ENCODE data around the gene CSTB.

Gene CSTB

DNA sequence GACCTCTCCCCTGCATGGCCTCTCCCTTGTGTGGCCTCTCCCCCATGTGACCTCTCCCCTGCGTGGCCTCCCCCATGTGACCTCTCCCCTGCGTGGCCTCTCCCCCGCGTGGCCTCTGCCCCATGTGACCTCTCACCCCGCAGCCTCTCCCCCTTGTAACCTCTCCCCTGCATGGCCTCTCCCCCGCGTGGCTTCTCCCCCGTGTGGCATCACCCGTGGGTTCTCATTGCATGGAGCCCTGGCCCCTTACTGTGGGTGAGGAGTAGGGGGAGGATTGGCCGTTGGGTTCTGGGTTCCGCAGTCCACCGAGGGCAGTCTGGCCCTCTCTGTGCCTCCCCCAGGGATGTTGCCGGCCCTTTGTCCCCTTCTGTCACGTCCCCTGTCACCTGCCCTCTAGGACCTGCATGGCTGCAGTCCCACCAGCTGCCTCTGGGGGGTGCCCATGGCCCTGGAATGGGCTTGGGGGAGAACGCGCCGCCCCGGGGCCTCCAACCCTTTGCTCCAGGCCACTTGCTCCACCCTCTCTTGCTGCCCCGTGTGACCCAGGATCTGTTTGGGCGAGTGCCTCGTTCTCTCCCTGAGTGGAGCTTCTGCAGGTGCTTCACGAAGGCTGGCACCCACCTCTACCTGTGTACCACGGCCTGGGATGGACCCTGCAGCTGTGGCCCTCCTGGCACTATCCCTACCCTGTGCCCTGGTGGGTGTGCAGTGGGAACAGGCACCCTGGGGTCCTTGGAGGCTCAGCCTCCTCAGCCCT is 34.6 kb upstream of the CSTB start:
- DNase-seq, result peak; percentile 97 to 98

DNA sequence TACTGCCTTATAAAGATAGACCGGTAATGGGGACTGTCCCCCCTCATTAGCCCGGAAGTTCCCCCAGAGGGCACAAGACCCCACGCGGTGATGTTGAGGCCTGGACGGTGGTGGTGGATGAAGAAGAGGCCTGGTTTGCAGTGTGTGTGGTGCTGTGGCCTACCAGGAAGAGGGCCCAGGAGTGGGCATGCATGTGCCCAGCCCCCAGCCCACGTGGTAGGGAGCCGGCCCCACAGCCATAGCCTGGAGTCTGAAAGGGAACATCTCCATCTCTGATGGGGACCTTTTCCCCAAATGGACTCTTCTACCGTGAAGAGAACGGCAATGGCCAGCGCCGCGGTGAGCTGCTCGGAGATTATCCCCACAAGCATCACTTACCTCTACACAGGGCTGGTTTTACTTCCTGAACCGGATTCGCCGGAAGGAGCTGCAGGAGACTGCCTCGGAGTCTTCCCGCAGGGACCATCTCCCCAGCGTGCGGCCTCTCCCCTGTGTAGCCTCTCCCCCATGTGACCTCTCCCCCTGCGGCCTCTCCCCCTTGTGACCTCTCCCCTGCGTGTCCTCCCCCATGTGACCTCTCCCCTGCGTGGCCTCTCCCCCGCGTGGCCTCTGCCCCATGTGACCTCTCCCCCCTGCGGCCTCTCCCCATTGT is 33.9 kb upstream of the CSTB start:
- DNase-seq, result no peak

DNA sequence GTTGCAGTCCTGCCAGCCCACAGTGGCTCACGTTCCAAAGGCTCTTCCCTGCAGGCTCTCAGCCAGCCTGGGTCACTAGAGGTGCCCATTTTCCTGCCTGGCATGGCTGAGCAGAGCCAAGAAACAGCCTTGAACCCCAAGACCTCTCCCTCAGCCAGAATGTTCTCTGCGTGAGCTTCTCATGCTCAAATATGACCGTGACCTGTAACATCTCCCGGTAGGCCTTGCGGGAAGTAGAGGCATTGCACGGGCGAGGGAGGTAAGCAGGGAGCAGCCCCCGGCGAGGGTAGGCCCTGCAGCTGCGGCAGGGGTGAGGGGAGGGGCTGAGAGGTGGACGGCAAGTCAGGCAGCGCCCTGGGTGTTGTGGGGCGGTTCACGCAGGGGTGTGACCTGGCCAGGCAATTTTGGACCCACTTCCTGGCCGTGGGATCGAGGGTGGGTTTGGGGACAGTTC is 33.3 kb upstream of the CSTB start:
- DNase-seq, result no peak

DNA sequence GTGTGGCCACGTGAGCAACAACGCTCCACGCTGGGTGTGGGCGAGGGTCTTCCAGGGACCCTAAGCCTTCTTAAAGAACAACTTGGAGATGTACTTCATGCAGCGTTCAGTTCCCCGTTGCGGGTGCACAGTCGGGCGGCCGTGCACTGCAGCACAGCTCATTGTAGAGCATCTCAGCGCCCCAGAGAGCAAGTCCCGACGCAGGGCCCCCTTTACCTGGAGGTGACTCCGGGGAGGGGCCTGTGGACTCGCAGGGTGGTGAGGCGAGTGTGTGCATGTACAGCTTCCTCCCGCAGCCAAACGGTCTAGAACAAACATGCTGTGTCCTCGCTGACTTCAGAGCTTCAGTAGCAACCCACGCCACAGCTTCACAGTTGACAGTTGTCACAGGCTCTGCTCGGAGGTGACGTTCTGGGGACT is 32.7 kb upstream of the CSTB start:
- no peak for DNase-seq

DNA sequence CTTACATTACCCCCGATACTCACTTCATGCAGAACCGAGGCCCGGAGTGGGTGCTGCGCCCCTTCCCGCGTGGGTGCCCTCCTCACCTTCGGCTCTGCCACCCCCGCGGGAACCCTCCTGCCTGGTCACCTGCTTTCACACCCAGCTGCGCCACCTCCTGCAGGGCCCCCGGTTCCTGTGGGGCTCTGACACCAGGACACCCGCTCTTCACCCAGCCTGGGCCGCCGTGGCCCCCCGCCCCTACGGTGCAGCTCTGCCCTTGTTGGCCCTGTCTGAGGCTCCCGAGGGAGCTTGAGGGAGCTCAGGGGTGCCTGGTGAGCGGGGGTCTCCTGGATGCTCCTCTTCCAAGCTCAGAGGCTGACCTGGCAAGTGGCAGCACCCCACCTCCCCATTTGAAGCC is 32.3 kb upstream of the CSTB start:
- DNase-seq, result no peak

DNA sequence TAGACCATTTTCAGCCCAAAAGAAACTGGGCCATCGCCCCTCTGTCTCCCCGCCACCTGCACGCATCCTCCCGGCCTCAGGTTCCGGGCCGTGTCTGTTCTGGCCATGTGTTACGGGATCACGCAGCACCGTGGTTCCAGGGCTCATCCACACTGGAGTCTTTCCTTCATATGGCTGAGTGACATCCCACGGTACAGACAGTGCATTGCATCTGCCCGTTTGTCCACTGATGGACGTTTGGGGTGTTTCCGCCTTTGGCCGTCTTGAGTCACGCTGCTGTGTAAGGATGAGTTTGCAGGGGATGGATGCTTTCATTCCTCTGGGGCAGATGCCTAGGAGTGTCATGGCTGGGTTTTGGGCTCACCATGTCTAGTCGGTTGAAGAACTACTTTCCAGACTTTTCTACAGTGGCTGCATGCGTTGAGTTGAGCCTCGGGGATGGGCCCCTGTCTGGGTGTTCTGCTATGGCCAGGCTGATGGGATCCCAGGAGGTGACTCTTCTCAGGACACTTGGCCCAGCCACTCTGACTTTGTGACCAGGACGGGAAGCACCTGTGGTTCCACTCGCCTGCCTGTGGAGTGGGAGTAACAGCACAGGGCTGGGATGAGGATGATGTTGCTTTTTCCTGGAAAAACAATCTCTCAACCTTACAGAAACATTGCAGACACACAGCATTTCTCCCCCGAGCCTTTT is 30.1 kb upstream of the CSTB start:
- DNase-seq, result no peak

DNA sequence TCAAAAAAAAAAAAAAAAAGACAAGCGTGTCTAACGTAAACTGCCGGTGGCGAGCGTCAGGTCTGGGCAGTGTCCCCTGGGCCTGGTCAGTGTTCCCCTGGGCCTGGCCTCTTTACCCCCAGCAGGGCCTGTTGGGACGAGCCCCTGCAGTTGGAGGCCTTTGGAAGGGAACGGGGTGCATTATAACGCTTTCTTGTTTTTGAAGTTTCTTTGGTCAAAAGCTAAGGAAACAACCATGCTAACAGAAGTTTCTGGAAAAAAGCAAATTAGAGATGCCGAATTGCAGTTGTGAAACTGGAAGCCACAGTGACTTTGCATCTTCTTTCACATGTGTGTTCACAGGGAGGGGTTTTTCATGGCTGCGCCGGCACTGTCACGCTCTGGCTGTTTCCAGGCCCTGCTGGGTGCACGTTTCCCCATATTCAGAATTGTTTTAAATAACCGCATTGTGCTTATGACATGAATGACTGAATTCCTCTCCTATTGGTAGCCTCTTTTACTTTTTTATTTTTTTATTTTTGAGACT is 29.2 kb upstream of the CSTB start:
- DNase-seq, result no peak

DNA sequence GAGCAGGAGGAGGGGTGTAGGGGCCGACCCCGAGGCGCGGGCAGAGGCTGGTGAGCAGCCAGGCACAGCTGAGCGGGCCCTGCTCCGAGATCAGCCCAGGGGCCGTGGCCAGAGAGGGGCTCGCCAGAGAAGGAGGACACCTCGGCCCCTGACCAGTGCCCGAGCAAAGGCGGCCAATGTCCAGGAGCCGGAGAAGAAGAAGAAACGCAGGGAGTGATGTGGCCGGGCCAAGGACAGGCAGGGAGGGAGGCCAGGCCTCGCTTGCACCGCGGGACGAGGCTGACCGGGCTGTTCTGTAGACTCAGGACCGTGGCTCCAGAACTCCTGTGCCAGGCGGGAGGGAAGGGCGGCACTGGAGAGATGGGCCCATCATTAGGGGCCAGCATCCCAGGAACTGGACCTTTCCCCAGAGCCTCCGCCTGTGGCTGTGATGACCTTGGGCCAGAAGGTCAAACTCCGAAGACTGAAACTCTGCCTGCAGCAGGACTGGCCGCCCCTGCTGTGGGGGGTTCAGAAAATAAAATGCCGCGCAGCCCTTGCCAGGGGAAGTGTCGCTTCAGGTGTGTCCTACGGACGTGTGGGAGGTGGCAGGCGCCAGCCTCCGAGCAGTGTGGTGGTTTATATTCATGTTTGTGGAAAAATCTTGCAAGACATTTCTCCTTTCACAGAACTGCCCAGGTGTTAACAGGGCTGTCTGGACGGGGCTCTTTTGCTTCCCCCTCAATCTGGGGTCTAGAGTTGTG is 27.6 kb upstream of the CSTB start:
- no peak for DNase-seq

DNA sequence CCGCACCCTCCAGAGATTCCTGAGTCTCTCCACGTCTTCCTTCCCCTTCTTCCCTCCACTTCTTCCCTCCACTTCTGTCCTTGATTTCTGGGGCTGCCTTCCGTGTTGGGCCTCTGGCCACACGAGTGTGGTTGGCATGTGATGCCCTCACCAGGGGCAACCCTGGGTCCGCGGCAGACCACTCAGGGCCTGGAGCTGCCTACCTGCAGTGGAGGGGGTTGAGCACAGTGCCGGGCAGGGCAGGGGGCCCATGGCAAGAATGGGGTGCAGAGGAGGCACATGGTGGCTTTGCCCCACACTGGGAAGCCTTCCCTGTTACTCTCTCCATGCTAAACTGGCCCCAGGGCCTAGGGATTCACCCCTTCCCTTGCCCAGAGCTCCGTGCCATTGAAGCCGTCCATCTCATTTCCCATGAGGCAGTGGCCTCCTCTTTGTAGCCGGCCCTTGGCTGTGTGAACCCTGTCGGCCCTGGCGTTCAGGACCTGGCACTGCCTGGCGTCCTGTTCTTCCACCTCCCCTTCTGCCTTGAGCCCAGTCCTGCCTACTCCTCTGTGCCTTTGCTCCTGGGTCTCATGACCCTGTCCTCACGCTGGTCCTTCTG is 26.7 kb upstream of the CSTB start:
- no peak for DNase-seq

DNA sequence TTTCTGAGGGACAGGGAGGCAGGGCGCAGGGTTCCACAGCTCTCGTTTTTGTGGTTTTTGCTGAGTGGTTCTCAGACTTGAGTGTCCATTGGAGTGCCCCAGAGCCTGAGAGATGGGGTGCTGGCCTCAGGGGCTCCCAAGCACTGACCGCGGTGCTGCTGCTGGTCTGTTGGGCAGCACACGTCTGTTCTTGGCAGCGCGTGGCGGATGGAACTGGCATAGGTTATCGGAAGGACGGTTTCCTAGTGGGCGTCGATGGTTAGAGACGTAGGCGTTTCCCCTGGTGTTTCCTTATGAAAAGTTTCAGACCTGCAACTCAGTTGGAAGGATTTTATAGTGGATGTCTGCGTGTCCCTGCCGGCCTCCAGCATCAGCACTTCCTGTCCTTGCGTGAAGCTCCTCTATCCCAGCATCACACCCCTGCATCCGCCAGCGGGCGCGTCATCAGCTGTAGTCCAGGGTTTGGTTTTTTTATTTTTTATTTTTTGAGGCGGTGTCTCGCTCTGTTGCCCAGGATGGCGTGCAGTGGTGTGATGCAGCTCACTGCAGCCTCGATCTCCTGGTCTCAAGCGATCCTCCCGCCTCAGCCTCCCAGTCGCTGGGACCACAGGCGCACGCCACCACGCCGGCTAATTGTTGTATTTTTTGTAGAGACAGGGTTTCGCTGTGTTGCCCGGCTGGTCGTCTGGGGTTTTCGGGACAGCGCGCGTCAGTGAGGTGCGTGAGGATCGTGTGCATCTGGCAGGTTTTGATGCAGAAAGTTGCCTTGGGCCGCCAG is 25.1 kb upstream of the CSTB start:
- no peak for DNase-seq

DNA sequence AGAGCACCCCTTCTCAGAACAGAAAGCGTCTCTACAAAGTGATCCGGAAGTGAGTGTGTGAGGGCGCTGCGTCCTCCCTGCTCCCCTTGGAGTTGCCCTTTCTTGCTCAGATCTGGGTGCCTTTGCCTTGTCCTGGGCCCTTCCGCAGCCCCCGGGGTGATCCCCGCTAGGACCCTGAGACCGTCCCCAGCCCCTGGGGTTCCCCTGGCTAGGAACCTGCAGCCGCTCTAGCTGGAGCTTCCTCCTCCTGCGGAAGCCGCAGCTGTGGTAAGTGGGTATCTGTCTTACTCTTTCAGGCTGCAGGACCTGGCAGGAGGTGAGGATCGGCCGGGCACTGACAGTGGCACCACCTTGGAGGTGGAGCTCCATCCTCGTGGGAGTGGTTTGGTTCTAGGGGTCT is 24.5 kb upstream of the CSTB start:
- no peak for DNase-seq

DNA sequence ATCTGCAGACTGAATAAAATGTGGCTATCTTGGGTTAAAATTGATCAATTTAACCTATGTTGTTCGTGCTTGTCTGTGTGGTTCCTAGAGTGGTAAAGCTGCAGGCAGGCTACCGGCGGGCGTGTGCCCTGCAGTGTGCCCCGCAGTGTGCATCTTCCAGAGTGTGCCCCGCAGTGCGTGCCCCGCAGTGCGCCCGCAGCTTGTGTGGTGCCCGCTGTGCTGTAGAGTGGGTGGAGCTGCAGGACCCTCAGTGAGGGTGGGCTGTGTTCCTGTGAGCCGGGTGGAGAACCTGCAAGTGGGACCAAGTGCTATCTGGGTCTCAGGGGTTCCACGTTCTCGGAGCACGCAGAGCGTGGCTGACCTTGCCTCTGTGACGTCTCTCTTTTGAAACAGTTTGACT is 24.0 kb upstream of the CSTB start:
- DNase-seq, result no peak

DNA sequence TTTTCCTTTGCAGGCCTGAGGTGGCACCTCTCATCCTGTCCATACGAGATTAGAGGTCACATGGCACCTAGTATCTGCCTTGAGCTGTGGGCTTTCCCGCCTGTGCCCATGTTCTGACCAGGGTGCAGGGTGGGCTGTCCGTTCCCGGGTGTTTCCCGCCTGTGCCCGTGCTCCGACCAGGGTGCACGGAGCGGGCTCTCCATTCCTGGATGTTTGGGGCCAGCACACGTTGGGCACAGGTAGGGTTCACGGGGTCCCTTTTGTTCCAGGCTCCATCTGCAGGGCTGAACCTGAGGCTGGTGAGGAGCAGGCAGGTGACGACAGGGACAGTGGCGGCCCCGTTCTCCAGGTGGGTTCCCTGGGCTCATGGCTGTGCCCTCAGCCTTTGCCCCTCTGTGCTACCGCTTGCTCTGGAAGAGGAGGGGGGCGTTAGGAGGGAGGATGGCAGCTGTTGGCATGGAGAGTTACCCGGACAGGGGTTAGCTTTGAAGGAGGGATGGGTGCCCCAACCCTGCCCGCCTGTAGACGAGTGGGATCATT is 23.3 kb upstream of the CSTB start:
- DNase-seq, result no peak

DNA sequence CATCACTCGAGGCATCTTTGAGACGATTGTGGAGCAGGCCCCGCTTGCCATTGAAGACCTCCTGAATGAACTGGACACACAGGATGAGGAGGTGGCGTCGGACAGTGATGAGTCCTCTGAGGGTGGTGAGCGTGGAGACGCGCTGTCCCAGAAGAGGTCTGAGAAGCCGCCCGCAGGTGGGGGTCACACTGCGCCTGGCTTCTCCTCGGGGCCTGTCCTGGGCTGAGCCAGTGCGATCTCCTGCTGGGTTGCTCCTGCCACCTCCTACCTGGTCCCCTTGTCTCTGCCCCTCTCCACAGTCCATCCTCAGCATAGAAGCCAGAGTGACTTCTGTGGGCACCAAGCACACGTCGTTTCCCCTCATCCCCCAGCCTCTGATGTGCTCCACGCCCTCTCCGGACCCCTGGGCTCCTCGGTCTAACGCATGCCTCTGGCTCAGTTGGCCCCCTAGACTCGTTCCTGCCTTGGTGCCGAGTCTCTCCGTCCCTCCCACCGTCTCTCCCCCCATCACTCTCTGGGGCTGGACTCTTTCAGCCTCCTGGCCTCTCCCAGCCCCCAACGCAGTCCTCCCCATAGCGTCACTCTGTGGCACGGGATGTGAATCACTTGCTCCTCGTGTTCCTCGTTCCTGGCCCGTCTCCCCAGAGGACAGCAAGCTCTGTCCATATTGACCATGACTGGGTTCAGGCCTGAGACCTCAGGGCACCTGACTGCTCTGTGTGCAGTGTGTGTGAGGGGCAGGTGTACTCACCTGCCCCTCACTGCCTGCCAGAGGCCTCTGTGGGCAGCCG is 22.0 kb upstream of the CSTB start:
- DNase-seq, result no peak

DNA sequence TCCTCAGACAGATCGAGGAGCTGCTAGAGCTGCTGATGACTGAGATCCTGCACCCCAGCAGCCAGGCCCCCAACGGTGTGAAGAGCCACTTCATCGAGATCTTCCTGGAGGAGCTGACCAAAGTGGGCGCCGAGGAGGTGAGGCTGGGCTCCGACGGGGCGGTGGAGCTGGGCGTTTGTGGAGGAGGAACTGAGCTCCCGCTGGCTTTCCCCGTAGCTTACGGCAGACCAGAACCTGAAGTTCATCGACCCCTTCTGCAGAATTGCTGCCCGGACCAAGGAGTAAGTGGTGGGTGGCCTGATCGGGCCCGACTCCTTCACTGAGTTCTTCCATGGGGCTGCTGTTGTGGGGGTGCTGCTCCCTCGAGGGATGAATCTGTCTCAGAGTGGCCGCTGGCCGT is 21.3 kb upstream of the CSTB start:
- DNase-seq, result no peak

DNA sequence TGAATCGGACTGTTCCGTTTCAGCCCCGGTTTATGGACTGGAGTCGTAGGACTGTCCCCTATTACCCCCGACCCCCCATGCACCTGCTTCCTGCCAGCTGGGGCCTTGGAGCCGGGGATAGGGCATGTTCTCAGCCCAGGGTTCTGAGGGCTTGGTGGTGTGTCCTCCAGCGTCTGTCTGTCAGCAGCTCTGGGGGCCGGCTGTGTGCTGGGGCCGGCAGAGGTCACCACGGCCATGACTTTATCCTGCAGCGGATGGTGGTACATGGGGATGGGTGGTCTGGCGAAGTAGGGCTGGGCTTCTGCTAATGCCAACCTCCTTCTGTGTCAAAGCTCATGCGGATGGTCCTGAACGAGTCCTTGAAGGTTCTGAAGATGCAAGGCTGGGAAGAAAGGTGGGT is 18.7 kb upstream of the CSTB start:
- DNase-seq, result no peak

DNA sequence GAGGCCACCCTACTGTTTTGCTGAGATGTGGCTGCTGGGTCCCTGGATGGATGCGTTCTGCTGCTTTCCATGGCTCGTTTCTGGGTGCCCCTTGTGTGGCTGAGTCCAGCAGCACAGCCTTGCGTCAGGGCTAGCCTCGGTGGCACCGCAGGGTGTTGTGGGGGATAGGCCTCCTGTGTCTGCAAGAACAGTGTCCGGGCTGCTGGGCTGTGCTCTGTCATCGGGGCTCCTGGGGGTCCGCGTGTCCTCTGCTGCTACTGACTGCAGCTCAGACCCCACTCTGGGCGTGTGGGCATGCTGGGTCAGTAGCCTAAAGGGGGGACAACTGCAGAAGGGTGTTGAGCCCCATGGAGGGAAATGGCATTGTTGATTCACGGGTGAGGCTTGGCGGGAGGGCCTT is 18.2 kb upstream of the CSTB start:
- DNase-seq, result no peak

DNA sequence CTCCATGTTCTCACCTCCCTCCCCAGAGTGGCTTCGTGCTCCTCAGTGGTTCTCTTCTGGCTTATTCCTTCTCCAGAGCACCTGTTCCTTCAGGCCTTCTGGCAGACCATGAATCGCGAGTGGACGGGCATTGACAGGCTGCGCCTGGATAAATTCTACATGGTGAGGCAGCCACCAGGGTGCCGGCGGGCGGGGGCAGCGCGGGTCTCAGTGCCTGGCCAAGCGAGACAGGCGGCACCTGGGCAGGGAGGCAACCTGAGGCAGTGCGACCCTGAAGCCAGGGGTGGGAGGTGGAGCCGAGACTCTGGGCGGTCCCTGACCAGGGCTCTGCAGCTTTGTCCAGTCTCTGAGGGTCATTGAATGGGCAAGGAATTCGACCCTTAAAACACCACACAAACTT is 17.1 kb upstream of the CSTB start:
- DNase-seq, result no peak

DNA sequence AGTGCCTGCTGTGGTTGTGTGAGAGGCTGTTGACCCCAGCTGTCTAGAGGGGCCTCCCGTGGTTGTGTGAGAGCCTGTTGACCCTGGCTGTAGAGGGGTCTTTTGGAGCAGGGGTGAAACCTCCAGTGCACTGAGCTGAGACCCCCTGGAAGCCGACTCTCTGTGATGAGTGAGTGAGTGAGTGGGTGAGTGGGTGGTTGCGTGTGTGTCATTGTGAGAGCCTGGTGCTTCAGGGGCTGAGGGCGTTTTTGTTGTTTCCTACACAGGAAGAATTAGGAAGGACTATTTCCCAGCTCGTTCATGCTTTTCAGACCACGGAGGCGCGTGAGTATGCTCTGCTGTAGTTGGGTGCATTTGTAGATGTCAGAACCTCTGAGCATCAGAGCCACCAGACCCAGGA is 16.3 kb upstream of the CSTB start:
- no peak for DNase-seq

DNA sequence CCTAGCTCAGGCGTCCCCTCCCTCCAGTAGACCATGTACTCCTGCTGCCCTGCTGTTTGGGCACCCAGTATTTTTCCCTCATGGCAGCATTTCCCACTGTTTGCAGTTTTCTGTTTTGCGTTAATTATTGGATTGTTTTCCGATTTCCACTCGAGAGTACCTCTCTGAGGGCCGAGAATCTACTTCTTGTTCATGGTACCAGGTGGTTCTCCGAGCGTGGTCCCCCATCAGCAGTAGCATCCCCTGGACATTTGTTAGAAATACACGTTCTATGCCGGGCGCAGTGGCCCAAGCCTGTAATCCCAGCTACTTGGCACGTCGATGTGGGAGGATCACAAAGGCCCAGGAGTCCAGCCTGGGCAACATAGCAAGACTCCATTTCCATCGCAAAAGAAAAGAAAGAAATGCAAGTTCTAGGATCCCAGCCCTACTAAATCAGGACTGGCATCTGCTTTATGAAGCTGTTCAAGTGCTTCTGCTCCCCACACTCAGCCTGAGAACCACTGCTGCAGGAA is 14.0 kb upstream of the CSTB start:
- no peak for DNase-seq

All from stimulated activated CD4-positive, alpha-beta T cell treated with anti-CD3 and anti-CD28 coated beads, Interleukin-2, amount 100 ng/mL, for 24 hours (primary cell).